Subcutaneous abdominal adipose tissue (tissue), 5 donors: Measurements from ENCODE around the gene RLBP1.

Experiments used
- H3K27ac ChIP-seq: one replicate; pipeline ENCODE4 v1.7.0; 2013; ENCODE audit warnings: low read depth, mild to moderate bottlenecking, inconsistent platforms, low read length, moderate library complexity
- H3K27me3 ChIP-seq, 5 donors: one replicate each; pipeline ENCODE4 v1.7.0; 2013; ENCODE audit warnings: low read length in 5 of 5, inconsistent platforms in 1 of 5; ENCODE audit not compliant: control insufficient read depth in 5 of 5, insufficient read depth in 4 of 5
- H3K36me3 ChIP-seq, 5 donors: one replicate each; pipeline ENCODE4 v1.7.0; 2013; ENCODE audit warnings: low read length in 5 of 5; ENCODE audit not compliant: control insufficient read depth in 5 of 5, insufficient read depth in 5 of 5
- H3K4me1 ChIP-seq, 5 donors: one replicate each; pipeline ENCODE4 v1.7.0; 2013; ENCODE audit warnings: low read length in 5 of 5, mild to moderate bottlenecking in 3 of 5, moderate library complexity in 1 of 5; ENCODE audit not compliant: control insufficient read depth in 5 of 5, insufficient read depth in 5 of 5
- H3K4me3 ChIP-seq, 5 donors: one replicate each; pipeline ENCODE4 v1.7.0; 2013; ENCODE audit warnings: low read length in 5 of 5, low read depth in 1 of 5
- H3K9ac ChIP-seq, 5 donors: one replicate each; pipeline ENCODE4 v1.7.0; 2013; ENCODE audit warnings: low read length in 5 of 5, mild to moderate bottlenecking in 4 of 5, moderate library complexity in 3 of 5
- H3K9me3 ChIP-seq, 5 donors: one replicate each; pipeline ENCODE4 v1.7.0; 2013; ENCODE audit warnings: low read length in 5 of 5; ENCODE audit not compliant: control insufficient read depth in 5 of 5
- donor health status: healthy.
- donor health status: healthy.
- donor health status: healthy.
- donor health status: healthy.
- donor health status: healthy.

The RLBP1 gene

GRCh38 chr15:89184357-89184756, 37.0 kb downstream of the RLBP1 start:
- Histone ChIP-seq H3K27me3 (no peaks in the 10 kb centered on the region), H3K9ac (no peak overlapping the region), H3K27ac (no peak overlapping the region), H3K36me3 (peaks cover 0 to 60% (median 44%) of the 10 kb centered on the region in 5 donors), H3K9me3 (no peaks in the 10 kb centered on the region), H3K4me1 (peaks cover 0 to 3% (median 0%) of the 10 kb centered on the region in 5 donors), H3K4me3 (no peak overlapping the region)

GRCh38 chr15:89179966-89180875, 41.2 kb downstream of the RLBP1 start:
- Histone ChIP-seq H3K27ac (no peak overlapping the region), H3K9me3 (no peaks in the 10 kb centered on the region), H3K4me1 (peaks cover 3 to 12% (median 3%) of the 10 kb centered on the region in 5 donors), H3K4me3 (no peak overlapping the region), H3K36me3 (peaks cover 0 to 57% (median 38%) of the 10 kb centered on the region in 5 donors), H3K27me3 (no peaks in the 10 kb centered on the region), H3K9ac (no peak overlapping the region)

DNA sequence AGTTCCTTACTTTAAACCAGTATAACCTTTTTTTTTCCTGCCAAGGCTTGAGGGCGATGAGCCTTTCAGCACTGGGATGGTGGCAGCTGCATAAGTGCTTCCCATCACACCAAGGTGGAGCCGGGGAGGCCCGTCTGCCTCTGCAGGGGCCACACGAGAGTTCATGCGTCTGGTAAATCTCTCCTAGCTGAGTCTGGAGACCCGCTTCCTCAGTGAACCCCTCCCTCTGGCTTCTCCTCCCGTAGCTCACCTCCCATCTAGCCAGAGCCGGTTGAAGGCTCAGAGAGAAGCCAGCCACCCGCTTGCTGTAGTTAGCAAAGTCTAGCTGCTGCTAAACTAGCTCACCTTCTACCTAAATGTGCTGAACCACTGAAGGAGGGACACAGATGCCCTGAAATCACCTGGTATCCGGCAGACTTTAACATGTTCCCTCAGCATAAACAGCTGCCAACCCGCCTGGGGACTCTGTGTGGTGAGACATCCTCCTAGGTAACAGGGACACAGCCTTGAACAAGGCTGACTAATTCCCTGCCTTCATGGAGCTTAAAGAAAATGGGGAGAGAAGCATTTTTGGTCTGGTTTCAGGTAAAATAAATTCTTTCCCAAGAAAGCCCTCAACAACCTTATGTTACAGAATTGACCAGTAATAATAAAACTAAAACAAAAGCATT, 42.9 kb downstream of the RLBP1 start:
- Histone ChIP-seq H3K9me3 (no peaks in the 10 kb centered on the region), H3K36me3 (peaks cover 0 to 50% (median 38%) of the 10 kb centered on the region in 5 donors), H3K27me3 (no peaks in the 10 kb centered on the region), H3K4me3 (no peak overlapping the region), H3K4me1 (peaks cover 3 to 12% (median 3%) of the 10 kb centered on the region in 5 donors), H3K9ac (no peak overlapping the region), H3K27ac (no peak overlapping the region)

GRCh38 chr15:89177633-89178306, 43.6 kb downstream of the RLBP1 start:
- H3K4me1 ChIP-seq = peaks cover 3 to 14% (median 8%) of the 10 kb centered on the region in 5 donors
- H3K27ac ChIP-seq = no peak overlapping the region
- no peak overlapping the region for H3K9ac ChIP-seq
- H3K4me3 ChIP-seq = no peak overlapping the region
- H3K36me3 ChIP-seq = peaks cover 0 to 49% (median 38%) of the 10 kb centered on the region in 5 donors
- H3K27me3 ChIP-seq = no peaks in the 10 kb centered on the region
- H3K9me3 ChIP-seq = no peaks in the 10 kb centered on the region

GRCh38 chr15:89177116-89177515, 44.3 kb downstream of the RLBP1 start:
- Histone ChIP-seq H3K27me3 (no peaks in the 10 kb centered on the region), H3K9me3 (no peaks in the 10 kb centered on the region), H3K4me1 (peaks cover 3 to 14% (median 10%) of the 10 kb centered on the region in 5 donors), H3K9ac (no peak overlapping the region), H3K4me3 (no peak overlapping the region), H3K27ac (no peak overlapping the region), H3K36me3 (peaks cover 0 to 47% (median 35%) of the 10 kb centered on the region in 5 donors)

- Histone ChIP-seq H3K4me1 (peaks cover 3 to 17% (median 10%) of the 10 kb centered on the region in 5 donors), H3K27ac (no peak overlapping the region), H3K9me3 (no peaks in the 10 kb centered on the region), H3K27me3 (no peaks in the 10 kb centered on the region), H3K9ac (no peak overlapping the region), H3K4me3 (no peak overlapping the region), H3K36me3 (peaks cover 0 to 46% (median 35%) of the 10 kb centered on the region in 5 donors)
Measured at GRCh38 chr15:89175617-89176191, 45.7 kb downstream of the RLBP1 start.

GRCh38 chr15:89174476-89174875, 46.9 kb downstream of the RLBP1 start:
- Histone ChIP-seq H3K4me3 (no peak overlapping the region), H3K4me1 (peaks cover 3 to 14% (median 10%) of the 10 kb centered on the region in 5 donors), H3K27ac (no peak overlapping the region), H3K9me3 (no peaks in the 10 kb centered on the region), H3K9ac (no peak overlapping the region), H3K36me3 (peaks cover 0 to 41% (median 30%) of the 10 kb centered on the region in 5 donors), H3K27me3 (no peaks in the 10 kb centered on the region)

DNA sequence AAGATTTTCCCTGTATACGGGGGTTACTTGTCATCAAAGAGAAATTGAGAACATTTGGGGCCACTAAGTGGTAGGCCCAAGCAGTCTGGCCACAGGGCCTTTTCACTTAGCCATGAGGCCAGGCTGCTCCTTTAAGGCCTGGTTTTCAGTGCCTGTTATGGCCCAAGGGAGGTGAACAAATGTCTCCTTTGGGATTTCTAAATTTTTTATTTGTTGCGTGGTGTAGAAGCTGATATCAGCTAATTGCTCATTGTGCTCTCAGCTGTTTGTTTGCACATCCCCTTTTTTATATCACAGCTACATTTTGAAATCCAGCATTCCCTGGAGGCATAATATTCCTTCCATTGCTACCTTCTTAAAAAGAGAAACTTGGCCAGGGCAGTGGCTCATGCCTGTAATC, 48.5 kb downstream of the RLBP1 start:
- H3K4me1 ChIP-seq = peaks cover 3 to 12% (median 10%) of the 10 kb centered on the region in 5 donors
- H3K4me3 ChIP-seq = no peak overlapping the region
- no peaks in the 10 kb centered on the region for H3K9me3 ChIP-seq
- H3K27me3 ChIP-seq = no peaks in the 10 kb centered on the region
- H3K9ac ChIP-seq = no peak overlapping the region
- H3K27ac ChIP-seq = no peak overlapping the region
- H3K36me3 ChIP-seq = peaks cover 0 to 26% (median 18%) of the 10 kb centered on the region in 5 donors

- H3K9ac ChIP-seq = no peak overlapping the region
- H3K36me3 ChIP-seq = peaks cover 0 to 16% (median 9%) of the 10 kb centered on the region in 5 donors
- no peak overlapping the region for H3K27ac ChIP-seq
- H3K27me3 ChIP-seq = no peaks in the 10 kb centered on the region
- no peaks in the 10 kb centered on the region for H3K9me3 ChIP-seq
- peaks cover 2 to 18% (median 7%) of the 10 kb centered on the region in 5 donors for H3K4me1 ChIP-seq
- H3K4me3 ChIP-seq = no peak overlapping the region
Measured at GRCh38 chr15:89171136-89172072, 50.0 kb downstream of the RLBP1 start.
